Measurements from ENCODE around the gene ZNF765. TPM values are rescaled to one million over a fixed set of nuclear protein-coding genes. Genes with fewer than 3 reads are reported as not detected.
"Not testable (repeated sequence)": the region's sequence is repeated elsewhere in the genome, so short reads cannot be mapped to it uniquely, and the experiment has no call there.

The ZNF765 gene
- total RNA-seq, 1 experiment from 2014 or later, result 14.8 TPM

- Mint-ChIP-seq H3K4me3 (ENCODE audit: low read depth, unreplicated experiment) (no peak overlapping the region), H3K9me3 (ENCODE audit: low read depth, unreplicated experiment) (peaks cover 27% of the 10 kb centered on the region), H3K4me1 (ENCODE audit: low read depth, unreplicated experiment) (no peaks in the 10 kb centered on the region), H3K27ac (ENCODE audit: unreplicated experiment) (no peak overlapping the region), H3K27me3 (ENCODE audit: unreplicated experiment) (no peaks in the 10 kb centered on the region), H3K36me3 (ENCODE audit: insufficient read depth, unreplicated experiment) (no peaks in the 10 kb centered on the region)
- intact Hi-C loops (cut with micrococcal nuclease; ENCODE audit: unreplicated experiment), result no loop called here
- CTCF ChIA-PET, result no interaction called here
- BruUV-seq (replicated peaks), result no TSS peak
- no peak for DNase-seq
- TF ChIP-seq CTCF (IDR thresholded peaks at IDR 0.05; ENCODE audit: unreplicated experiment), result no peak
Observed at GRCh38 chr19:53466726-53467484, 72.0 kb downstream of the ZNF765 start.

GRCh38 chr19:53467485-53468262 is 72.7 kb downstream of the ZNF765 start, which contains the start of gene ZNF813:
Gene ZNF813 (plus strand): TSS chr19:53467733. CDS start chr19:53483823, 16,090 bp downstream.
- peaks cover 28% of the 10 kb centered on the region for H3K9me3 Mint-ChIP-seq (ENCODE audit: low read depth, unreplicated experiment)
- no peak for TF ChIP-seq CTCF (IDR thresholded peaks at IDR 0.05; ENCODE audit: unreplicated experiment)
- no peak within 1 kb of the TSS for H3K4me3 Mint-ChIP-seq (ENCODE audit: low read depth, unreplicated experiment)
- DNase-seq, result no peak
- no peaks in the 10 kb centered on the region for H3K36me3 Mint-ChIP-seq (ENCODE audit: insufficient read depth, unreplicated experiment)
- H3K4me1 Mint-ChIP-seq (ENCODE audit: low read depth, unreplicated experiment), result no peaks in the 10 kb centered on the region
- BruUV-seq (replicated peaks), result no TSS peak
- CTCF ChIA-PET, result no interaction called here
- H3K27me3 Mint-ChIP-seq (ENCODE audit: unreplicated experiment), result no peaks in the 10 kb centered on the region
- no peak within 1 kb of the TSS for H3K27ac Mint-ChIP-seq (ENCODE audit: unreplicated experiment)
- intact Hi-C loops (cut with micrococcal nuclease; ENCODE audit: unreplicated experiment), result no loop called here

DNA sequence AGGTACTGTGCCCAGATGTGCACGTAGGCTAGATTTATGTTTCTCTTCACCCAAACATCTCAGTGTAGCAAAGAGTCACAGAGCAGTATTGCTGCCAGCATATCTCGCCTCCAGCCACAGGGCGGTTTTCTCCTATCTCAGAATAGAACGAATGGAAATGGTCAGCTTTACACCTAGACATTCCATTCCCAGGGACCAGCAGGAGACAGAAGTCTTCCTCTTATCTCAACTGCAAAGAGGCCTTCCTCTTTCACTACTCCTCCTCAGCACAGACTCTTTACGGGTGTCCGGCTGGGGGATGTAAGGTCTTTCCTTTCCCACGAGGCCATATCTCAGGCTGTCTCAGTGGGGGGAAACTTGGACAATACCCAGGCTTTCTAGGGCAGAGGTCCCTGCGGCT is 73.7 kb downstream of the ZNF765 start:
- intact Hi-C loops (cut with micrococcal nuclease; ENCODE audit: unreplicated experiment); H3K27ac Mint-ChIP-seq (ENCODE audit: unreplicated experiment); H3K4me1 Mint-ChIP-seq (ENCODE audit: low read depth, unreplicated experiment); H3K4me3 Mint-ChIP-seq (ENCODE audit: low read depth, unreplicated experiment); H3K27me3 Mint-ChIP-seq (ENCODE audit: unreplicated experiment); BruUV-seq (replicated peaks); DNase-seq; CTCF ChIA-PET; H3K36me3 Mint-ChIP-seq (ENCODE audit: insufficient read depth, unreplicated experiment): not testable (repeated sequence)
- peaks cover 22% of the 10 kb centered on the region for H3K9me3 Mint-ChIP-seq (ENCODE audit: low read depth, unreplicated experiment)

DNA sequence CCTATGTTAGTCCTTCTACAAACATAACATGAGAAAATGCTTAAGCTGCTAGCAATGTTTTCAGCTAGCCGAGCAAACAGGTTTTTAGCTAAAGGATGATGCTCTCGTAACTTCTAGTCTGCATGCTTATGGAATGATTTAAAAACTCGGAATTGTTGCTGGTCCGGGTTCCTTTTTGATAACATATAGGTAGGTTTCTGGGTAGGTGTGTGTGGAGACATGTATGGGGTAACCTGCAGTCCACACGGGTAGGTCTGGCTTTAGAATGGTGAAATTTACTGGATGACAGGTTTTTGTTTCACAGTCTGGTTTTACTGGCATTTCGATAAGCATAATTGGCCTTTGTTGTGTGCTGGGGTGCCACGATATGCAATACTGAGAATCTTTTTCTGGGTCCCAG is 77.0 kb downstream of the ZNF765 start:
- CTCF ChIA-PET, result interaction anchor here (1.0 kb wide), 1 partner anchor 10 kb away, joined by 3 read pairs; no protein-coding TSS in a partner anchor
- intact Hi-C loops (cut with micrococcal nuclease; ENCODE audit: unreplicated experiment), result no loop called here
- no peak for DNase-seq
- Mint-ChIP-seq H3K9me3 (ENCODE audit: low read depth, unreplicated experiment) (peaks cover 32% of the 10 kb centered on the region), H3K4me3 (ENCODE audit: low read depth, unreplicated experiment) (no peak overlapping the region), H3K36me3 (ENCODE audit: insufficient read depth, unreplicated experiment) (no peaks in the 10 kb centered on the region), H3K4me1 (ENCODE audit: low read depth, unreplicated experiment) (no peaks in the 10 kb centered on the region), H3K27me3 (ENCODE audit: unreplicated experiment) (no peaks in the 10 kb centered on the region), H3K27ac (ENCODE audit: unreplicated experiment) (no peak overlapping the region)
- BruUV-seq (replicated peaks), result no TSS peak
- no peak for TF ChIP-seq CTCF (IDR thresholded peaks at IDR 0.05; ENCODE audit: unreplicated experiment)

- not testable (repeated sequence) for DNase-seq; H3K36me3 Mint-ChIP-seq (ENCODE audit: insufficient read depth, unreplicated experiment); H3K27me3 Mint-ChIP-seq (ENCODE audit: unreplicated experiment); H3K4me3 Mint-ChIP-seq (ENCODE audit: low read depth, unreplicated experiment); H3K4me1 Mint-ChIP-seq (ENCODE audit: low read depth, unreplicated experiment); BruUV-seq (replicated peaks); H3K27ac Mint-ChIP-seq (ENCODE audit: unreplicated experiment)
- intact Hi-C loops (cut with micrococcal nuclease; ENCODE audit: unreplicated experiment), result loop anchor here (1.0 kb wide), 1 partner anchor 37 kb away; no protein-coding TSS in a partner anchor
- peaks cover 29% of the 10 kb centered on the region for H3K9me3 Mint-ChIP-seq (ENCODE audit: low read depth, unreplicated experiment)
- CTCF ChIA-PET, result interaction anchor here (0.6 to 1.2 kb wide), 2 partner anchors 36 to 37 kb away, joined by 3 to 4 read pairs; no protein-coding TSS in a partner anchor
Observed at GRCh38 chr19:53474832-53475231, 79.9 kb downstream of the ZNF765 start.

GRCh38 chr19:53475470-53475869 is 80.5 kb downstream of the ZNF765 start:
- DNase-seq; H3K4me3 Mint-ChIP-seq (ENCODE audit: low read depth, unreplicated experiment); H3K36me3 Mint-ChIP-seq (ENCODE audit: insufficient read depth, unreplicated experiment); BruUV-seq (replicated peaks); H3K4me1 Mint-ChIP-seq (ENCODE audit: low read depth, unreplicated experiment); H3K27me3 Mint-ChIP-seq (ENCODE audit: unreplicated experiment); H3K27ac Mint-ChIP-seq (ENCODE audit: unreplicated experiment): not testable (repeated sequence)
- peaks cover 26% of the 10 kb centered on the region for H3K9me3 Mint-ChIP-seq (ENCODE audit: low read depth, unreplicated experiment)
- CTCF ChIA-PET, result interaction anchor here (1.2 kb wide), 1 partner anchor 38 kb away, joined by 3 read pairs; no protein-coding TSS in a partner anchor
- intact Hi-C loops (cut with micrococcal nuclease; ENCODE audit: unreplicated experiment), result loop anchor here (1.0 kb wide), 1 partner anchor 37 kb away; no protein-coding TSS in a partner anchor

Measured in Calu3 (cell line).